GM12878 (cell line): Measurements from ENCODE around the gene GYS2. TPM values are rescaled to one million over a fixed set of nuclear protein-coding genes. Genes with fewer than 3 reads are reported as not detected.

ENCODE experiments used
- ATAC-seq: fragments of 200-7000 bp; cut with Tn5 transposase; 3 replicates; pipeline ENCODE4 v1.9.1; 2020; ENCODE audit warnings: mild to moderate bottlenecking, moderate library complexity
- BruUV-seq: library from RNA; stranded (reverse); fragments of 400-500 nt; replicated peaks from 2 replicates; lab custom pipeline; 2021; lab: Mats Ljungman, UMichigan
- CTCF ChIA-PET: fragments of 300-600 bp; sonication (Branson Sonifier 250); formaldehyde crosslinking; extraction: SDS; loops from one replicate; lab custom pipeline; 2021; ENCODE audit warnings: inconsistent platforms; lab: Yijun Ruan, JAX
- POLR2A ChIA-PET: fragments of 350-600 bp; formaldehyde crosslinking; extraction: SDS; loops from one replicate; lab custom pipeline; 2021; ENCODE audit warnings: inconsistent platforms; lab: Charles Lee
- RAD21 ChIA-PET: fragments of 300-600 bp; sonication (Branson Sonifier 250); formaldehyde crosslinking; loops from one replicate; lab custom pipeline; 2023; ENCODE audit warnings: antibody characterized with exemption; ENCODE audit not compliant: unreplicated experiment; lab: Charles Lee
- SMC1A ChIA-PET: fragments of 300-600 bp; sonication (Branson Sonifier 250); formaldehyde crosslinking; loops from one replicate; lab custom pipeline; 2023; ENCODE audit not compliant: unreplicated experiment, uncharacterized antibody; lab: Charles Lee
- DNase-seq: peaks from one replicate; pipeline ENCODE4 v3.0.0-alpha.2; 2011; ENCODE audit warnings: low read depth, low spot score
- FAIRE-seq: peaks from 3 replicates; lab custom pipeline; 2011; peaks lifted over from hg19 to GRCh38; lab: Jason Lieb, UNC
- H2AFZ ChIP-seq: 2 replicates; pipeline ENCODE4 v1.6.0; 2011; ENCODE audit warnings: low read depth, low read length, control low read depth; ENCODE audit not compliant: control insufficient read depth
- H3K27ac ChIP-seq: 2 replicates; pipeline ENCODE4 v1.5.1; 2011; ENCODE audit warnings: control low read depth; ENCODE audit not compliant: control insufficient read depth, insufficient read depth
- H3K27me3 ChIP-seq, 2 experiments: replicated peaks in 1 of 2; 2 replicates each; pipeline versions ENCODE4 v1.6.0 to v1.6.1; 2011; ENCODE audit warnings: low read length in 1 of 2; ENCODE audit not compliant: control insufficient read depth in 2 of 2, insufficient read depth in 2 of 2
- H3K36me3 ChIP-seq, 2 experiments: 2 replicates each; pipeline ENCODE4 v1.5.1; 2011; ENCODE audit warnings: low read length in 1 of 2; ENCODE audit not compliant: control insufficient read depth in 2 of 2, insufficient read depth in 2 of 2
- H3K4me1 ChIP-seq: 2 replicates; pipeline ENCODE4 v1.6.1; 2011; ENCODE audit warnings: mild to moderate bottlenecking, low read length, moderate library complexity, mixed read lengths; ENCODE audit not compliant: control insufficient read depth, insufficient read depth
- H3K4me2 ChIP-seq: 2 replicates; pipeline ENCODE4 v1.6.0; 2011; ENCODE audit warnings: control low read depth; ENCODE audit not compliant: control insufficient read depth, insufficient read depth
- H3K4me3 ChIP-seq: fragments of 200-600 bp; sonication (generic); 2 replicates; pipeline ENCODE4 v1.5.1; 2016
- H3K79me2 ChIP-seq: 2 replicates; pipeline ENCODE4 v1.6.0; 2011; ENCODE audit warnings: low read length; ENCODE audit not compliant: control insufficient read depth, insufficient read depth
- H3K9ac ChIP-seq: 2 replicates; pipeline ENCODE4 v1.8.0; 2011; ENCODE audit warnings: low read length, control low read depth, mixed read lengths; ENCODE audit not compliant: control insufficient read depth, insufficient read depth
- H3K9me3 ChIP-seq: replicated peaks from 3 replicates; pipeline ENCODE4 v1.5.1; 2011; ENCODE audit warnings: mild to moderate bottlenecking, low read length; ENCODE audit not compliant: control insufficient read depth, insufficient read depth
- H4K20me1 ChIP-seq: 2 replicates; pipeline ENCODE4 v1.6.0; 2011; ENCODE audit not compliant: control insufficient read depth, insufficient read depth
- BCL11A ChIP-seq: IDR thresholded peaks from 2 replicates; pipeline ENCODE4 v1.6.1; 2011; ENCODE audit warnings: low read depth, low read length
- ZNF274 ChIP-seq: IDR thresholded peaks from one replicate; pipeline ENCODE4 v1.8.0; 2011; ENCODE audit not compliant: insufficient read length, insufficient read depth
- WGBS: methylation state at CpG from one replicate; pipeline ENCODE4 v1.1.6; 2016; ENCODE audit warnings: low lambda C conversion rate; ENCODE audit not compliant: insufficient replicate concordance, insufficient coverage; ENCODE audit errors: missing lambda C conversion rate; 5-methylcytosine and 5-hydroxymethylcytosine counted together
- in situ Hi-C: fragments of 300-500 bp; cut with MboI; formaldehyde crosslinking; loops from 9 replicates; pipeline ENCODE4 v1.14.3; 2018; ENCODE audit warnings: mixed read lengths
- intact Hi-C: fragments of 100-400 bp; cut with micrococcal nuclease; formaldehyde crosslinking; loops from one replicate; pipeline ENCODE4 v1.14.2; 2022; ENCODE audit not compliant: unreplicated experiment
- polyA plus RNA-seq, 11 experiments: library from polyadenylated mRNA; depleted of rRNA in 4 of 11; unstranded in 6 of 11; stranded (reverse) in 5 of 11; fragments of >200 nt; fragmentation: Nextera tagmentation in 4 of 11; fragmentation: Illumina TruSeq in 1 of 11; extraction: Ambion mirVana in 4 of 11; extraction: Trizol in 1 of 11; gene quantifications; 1 replicate in 1 of 11; 2 replicates in 10 of 11; pipeline versions ENCODE4 v1.2.1 to v1.2.3, GENCODE V29; 2011 to 2016; ENCODE audit warnings: inconsistent platforms in 2 of 11, missing spikeins in 2 of 11, low read depth in 1 of 11
- total RNA-seq, 4 experiments: library from RNA; depleted of rRNA in 3 of 4; stranded (reverse); fragments of >200 nt in 3 of 4; fragmentation: Illumina TruSeq in 1 of 4; extraction: Trizol in 1 of 4; gene quantifications; 2 replicates each; pipeline versions ENCODE4 v1.2.1 to v1.2.3, GENCODE V29; 2013 to 2021
- TF ChIP-seq, protein P1 (sequence below): fragments of 150-350 bp; IDR thresholded peaks from 2 replicates; pipeline ENCODE4 v1.6.1; 2016; ENCODE audit warnings: low read depth, low read length
- TF ChIP-seq, protein P2 (sequence below): fragments of 450-650 bp; formaldehyde crosslinking; IDR thresholded peaks from 2 replicates; pipeline ENCODE4 v1.5.0; 2022; ENCODE audit warnings: mild to moderate bottlenecking, missing genetic modification characterization
- TF ChIP-seq, protein P3 (sequence below): fragments of 450-650 bp; IDR thresholded peaks from 2 replicates; pipeline ENCODE4 v1.6.1; 2016; ENCODE audit warnings: mild to moderate bottlenecking
- TF ChIP-seq, protein P4 (sequence below): IDR thresholded peaks from 2 replicates; pipeline ENCODE4 v1.6.1; 2012; ENCODE audit warnings: low read length, inconsistent platforms
- TF ChIP-seq, protein P5 (sequence below): fragments of 450-650 bp; IDR thresholded peaks from 2 replicates; pipeline ENCODE4 v1.6.1; 2014; ENCODE audit warnings: mild to moderate bottlenecking
- TF ChIP-seq, protein P6 (sequence below): fragments of 150-350 bp; IDR thresholded peaks from 2 replicates; pipeline ENCODE4 v1.6.1; 2014; ENCODE audit warnings: mild to moderate bottlenecking, low read depth, low read length

GYS2 gene
- total and polyA plus RNA-seq, 10 of the 15 experiments (the other 5 are each of a cell fraction or from before 2014, with no cell fraction given), result not detected

DNA sequence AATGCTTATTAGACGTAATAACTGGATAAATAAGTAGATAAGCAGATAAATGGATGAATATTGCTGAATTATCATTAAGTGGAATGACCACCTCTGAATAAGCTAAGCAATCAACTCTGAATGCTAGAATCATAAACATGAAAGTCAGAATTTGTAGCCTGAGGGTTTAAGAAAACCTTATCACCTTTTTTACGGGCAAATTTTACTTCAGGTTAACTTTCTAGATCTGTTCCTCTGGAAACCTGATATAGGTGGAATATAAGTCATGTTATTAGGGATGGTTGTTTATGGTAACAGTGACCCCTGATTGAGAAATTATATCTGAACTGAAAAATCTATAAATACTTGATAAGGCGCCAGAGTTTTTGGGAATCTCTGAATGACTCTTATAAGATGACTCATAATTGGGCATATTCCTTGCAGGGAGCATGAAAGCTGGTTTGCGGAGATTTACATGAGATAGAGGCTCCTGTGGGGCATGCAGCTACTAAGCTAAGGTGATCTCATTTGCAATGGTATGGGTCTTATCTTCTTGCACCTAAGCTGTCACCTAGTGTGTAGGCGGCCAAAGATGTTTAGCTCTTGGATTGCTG lies 66.5 kb downstream of the GYS2 start:
- Histone ChIP-seq H3K27me3 (no peaks in the 10 kb centered on the region), H3K4me2 (no peak overlapping the region), H3K9ac (no peak overlapping the region), H4K20me1 (no peaks in the 10 kb centered on the region), H3K4me3 (no peak overlapping the region), H3K79me2 (no peaks in the 10 kb centered on the region), H3K9me3 (no peaks in the 10 kb centered on the region), H3K27ac (no peak overlapping the region), H2AFZ (no peak overlapping the region), H3K36me3 (no peaks in the 10 kb centered on the region), H3K4me1 (no peaks in the 10 kb centered on the region)
- BruUV-seq, result no TSS peak
- CTCF ChIA-PET, result no interaction called here
- TF ChIP-seq BCL11A (no peak), ZNF274 (no peak)
- TF ChIP-seq, protein P1, sequence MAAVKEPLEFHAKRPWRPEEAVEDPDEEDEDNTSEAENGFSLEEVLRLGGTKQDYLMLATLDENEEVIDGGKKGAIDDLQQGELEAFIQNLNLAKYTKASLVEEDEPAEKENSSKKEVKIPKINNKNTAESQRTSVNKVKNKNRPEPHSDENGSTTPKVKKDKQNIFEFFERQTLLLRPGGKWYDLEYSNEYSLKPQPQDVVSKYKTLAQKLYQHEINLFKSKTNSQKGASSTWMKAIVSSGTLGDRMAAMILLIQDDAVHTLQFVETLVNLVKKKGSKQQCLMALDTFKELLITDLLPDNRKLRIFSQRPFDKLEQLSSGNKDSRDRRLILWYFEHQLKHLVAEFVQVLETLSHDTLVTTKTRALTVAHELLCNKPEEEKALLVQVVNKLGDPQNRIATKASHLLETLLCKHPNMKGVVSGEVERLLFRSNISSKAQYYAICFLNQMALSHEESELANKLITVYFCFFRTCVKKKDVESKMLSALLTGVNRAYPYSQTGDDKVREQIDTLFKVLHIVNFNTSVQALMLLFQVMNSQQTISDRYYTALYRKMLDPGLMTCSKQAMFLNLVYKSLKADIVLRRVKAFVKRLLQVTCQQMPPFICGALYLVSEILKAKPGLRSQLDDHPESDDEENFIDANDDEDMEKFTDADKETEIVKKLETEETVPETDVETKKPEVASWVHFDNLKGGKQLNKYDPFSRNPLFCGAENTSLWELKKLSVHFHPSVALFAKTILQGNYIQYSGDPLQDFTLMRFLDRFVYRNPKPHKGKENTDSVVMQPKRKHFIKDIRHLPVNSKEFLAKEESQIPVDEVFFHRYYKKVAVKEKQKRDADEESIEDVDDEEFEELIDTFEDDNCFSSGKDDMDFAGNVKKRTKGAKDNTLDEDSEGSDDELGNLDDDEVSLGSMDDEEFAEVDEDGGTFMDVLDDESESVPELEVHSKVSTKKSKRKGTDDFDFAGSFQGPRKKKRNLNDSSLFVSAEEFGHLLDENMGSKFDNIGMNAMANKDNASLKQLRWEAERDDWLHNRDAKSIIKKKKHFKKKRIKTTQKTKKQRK, result no peak
- TF ChIP-seq, protein P2, sequence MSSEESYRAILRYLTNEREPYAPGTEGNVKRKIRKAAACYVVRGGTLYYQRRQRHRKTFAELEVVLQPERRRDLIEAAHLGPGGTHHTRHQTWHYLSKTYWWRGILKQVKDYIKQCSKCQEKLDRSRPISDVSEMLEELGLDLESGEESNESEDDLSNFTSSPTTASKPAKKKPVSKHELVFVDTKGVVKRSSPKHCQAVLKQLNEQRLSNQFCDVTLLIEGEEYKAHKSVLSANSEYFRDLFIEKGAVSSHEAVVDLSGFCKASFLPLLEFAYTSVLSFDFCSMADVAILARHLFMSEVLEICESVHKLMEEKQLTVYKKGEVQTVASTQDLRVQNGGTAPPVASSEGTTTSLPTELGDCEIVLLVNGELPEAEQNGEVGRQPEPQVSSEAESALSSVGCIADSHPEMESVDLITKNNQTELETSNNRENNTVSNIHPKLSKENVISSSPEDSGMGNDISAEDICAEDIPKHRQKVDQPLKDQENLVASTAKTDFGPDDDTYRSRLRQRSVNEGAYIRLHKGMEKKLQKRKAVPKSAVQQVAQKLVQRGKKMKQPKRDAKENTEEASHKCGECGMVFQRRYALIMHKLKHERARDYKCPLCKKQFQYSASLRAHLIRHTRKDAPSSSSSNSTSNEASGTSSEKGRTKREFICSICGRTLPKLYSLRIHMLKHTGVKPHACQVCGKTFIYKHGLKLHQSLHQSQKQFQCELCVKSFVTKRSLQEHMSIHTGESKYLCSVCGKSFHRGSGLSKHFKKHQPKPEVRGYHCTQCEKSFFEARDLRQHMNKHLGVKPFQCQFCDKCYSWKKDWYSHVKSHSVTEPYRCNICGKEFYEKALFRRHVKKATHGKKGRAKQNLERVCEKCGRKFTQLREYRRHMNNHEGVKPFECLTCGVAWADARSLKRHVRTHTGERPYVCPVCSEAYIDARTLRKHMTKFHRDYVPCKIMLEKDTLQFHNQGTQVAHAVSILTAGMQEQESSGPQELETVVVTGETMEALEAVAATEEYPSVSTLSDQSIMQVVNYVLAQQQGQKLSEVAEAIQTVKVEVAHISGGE (CRISPR knock-in tag), result no peak
- TF ChIP-seq, protein P3, sequence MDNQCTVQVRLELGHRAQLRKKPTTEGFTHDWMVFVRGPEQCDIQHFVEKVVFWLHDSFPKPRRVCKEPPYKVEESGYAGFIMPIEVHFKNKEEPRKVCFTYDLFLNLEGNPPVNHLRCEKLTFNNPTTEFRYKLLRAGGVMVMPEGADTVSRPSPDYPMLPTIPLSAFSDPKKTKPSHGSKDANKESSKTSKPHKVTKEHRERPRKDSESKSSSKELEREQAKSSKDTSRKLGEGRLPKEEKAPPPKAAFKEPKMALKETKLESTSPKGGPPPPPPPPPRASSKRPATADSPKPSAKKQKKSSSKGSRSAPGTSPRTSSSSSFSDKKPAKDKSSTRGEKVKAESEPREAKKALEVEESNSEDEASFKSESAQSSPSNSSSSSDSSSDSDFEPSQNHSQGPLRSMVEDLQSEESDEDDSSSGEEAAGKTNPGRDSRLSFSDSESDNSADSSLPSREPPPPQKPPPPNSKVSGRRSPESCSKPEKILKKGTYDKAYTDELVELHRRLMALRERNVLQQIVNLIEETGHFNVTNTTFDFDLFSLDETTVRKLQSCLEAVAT, result no peak
- TF ChIP-seq, protein P4, sequence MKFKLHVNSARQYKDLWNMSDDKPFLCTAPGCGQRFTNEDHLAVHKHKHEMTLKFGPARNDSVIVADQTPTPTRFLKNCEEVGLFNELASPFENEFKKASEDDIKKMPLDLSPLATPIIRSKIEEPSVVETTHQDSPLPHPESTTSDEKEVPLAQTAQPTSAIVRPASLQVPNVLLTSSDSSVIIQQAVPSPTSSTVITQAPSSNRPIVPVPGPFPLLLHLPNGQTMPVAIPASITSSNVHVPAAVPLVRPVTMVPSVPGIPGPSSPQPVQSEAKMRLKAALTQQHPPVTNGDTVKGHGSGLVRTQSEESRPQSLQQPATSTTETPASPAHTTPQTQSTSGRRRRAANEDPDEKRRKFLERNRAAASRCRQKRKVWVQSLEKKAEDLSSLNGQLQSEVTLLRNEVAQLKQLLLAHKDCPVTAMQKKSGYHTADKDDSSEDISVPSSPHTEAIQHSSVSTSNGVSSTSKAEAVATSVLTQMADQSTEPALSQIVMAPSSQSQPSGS, result no peak
- TF ChIP-seq, protein P5, sequence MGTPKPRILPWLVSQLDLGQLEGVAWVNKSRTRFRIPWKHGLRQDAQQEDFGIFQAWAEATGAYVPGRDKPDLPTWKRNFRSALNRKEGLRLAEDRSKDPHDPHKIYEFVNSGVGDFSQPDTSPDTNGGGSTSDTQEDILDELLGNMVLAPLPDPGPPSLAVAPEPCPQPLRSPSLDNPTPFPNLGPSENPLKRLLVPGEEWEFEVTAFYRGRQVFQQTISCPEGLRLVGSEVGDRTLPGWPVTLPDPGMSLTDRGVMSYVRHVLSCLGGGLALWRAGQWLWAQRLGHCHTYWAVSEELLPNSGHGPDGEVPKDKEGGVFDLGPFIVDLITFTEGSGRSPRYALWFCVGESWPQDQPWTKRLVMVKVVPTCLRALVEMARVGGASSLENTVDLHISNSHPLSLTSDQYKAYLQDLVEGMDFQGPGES, result no peak
- TF ChIP-seq, protein P6, sequence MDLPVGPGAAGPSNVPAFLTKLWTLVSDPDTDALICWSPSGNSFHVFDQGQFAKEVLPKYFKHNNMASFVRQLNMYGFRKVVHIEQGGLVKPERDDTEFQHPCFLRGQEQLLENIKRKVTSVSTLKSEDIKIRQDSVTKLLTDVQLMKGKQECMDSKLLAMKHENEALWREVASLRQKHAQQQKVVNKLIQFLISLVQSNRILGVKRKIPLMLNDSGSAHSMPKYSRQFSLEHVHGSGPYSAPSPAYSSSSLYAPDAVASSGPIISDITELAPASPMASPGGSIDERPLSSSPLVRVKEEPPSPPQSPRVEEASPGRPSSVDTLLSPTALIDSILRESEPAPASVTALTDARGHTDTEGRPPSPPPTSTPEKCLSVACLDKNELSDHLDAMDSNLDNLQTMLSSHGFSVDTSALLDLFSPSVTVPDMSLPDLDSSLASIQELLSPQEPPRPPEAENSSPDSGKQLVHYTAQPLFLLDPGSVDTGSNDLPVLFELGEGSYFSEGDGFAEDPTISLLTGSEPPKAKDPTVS, result no peak
- in situ Hi-C loops, result no loop called here
- RAD21 ChIA-PET, result interaction anchor here (0.7 kb wide), 1 partner anchor 28 kb away, joined by 3 read pairs; no protein-coding TSS in a partner anchor
- ATAC-seq (no peak), DNase-seq (no peak), FAIRE-seq (no peak)
- intact Hi-C loops, result no loop called here
- SMC1A ChIA-PET, result interaction anchor here (1.5 to 1.6 kb wide), 2 partner anchors 33 to 60 kb away, joined by 3 read pairs; no protein-coding TSS in a partner anchor
- POLR2A ChIA-PET, result no interaction called here
- WGBS, result 82% methylated on average over 5 of the region's 5 CpGs
